GM12872 (cell line): ENCODE measurements around the gene SEMA6A.

Source experiments
- CTCF ChIP-seq: IDR thresholded peaks from 3 replicates; pipeline ENCODE4 v1.5.1; 2011; ENCODE audit warnings: low read depth, mild to moderate bottlenecking, low read length, moderate library complexity; ENCODE audit not compliant: insufficient read depth

The SEMA6A gene

GRCh38 chr5:116517488-116517887, 57.1 kb downstream of the SEMA6A start:
- TF ChIP-seq CTCF, result no peak

- no peak for TF ChIP-seq CTCF
Observed at GRCh38 chr5:116516021-116516420, 58.6 kb downstream of the SEMA6A start.

- no peak for TF ChIP-seq CTCF
Observed at GRCh38 chr5:116514421-116514970, 60.1 kb downstream of the SEMA6A start.

GRCh38 chr5:116510517-116510916, 64.1 kb downstream of the SEMA6A start:
- no peak for TF ChIP-seq CTCF

- TF ChIP-seq CTCF, result no peak
Observed at GRCh38 chr5:116509483-116510244, 65.0 kb downstream of the SEMA6A start.

GRCh38 chr5:116508835-116509234, 65.8 kb downstream of the SEMA6A start:
- no peak for TF ChIP-seq CTCF

- TF ChIP-seq CTCF, result no peak
Observed at GRCh38 chr5:116507941-116508655, 66.5 kb downstream of the SEMA6A start.
